ENCODE results near the gene ZNF200.
A peak's percentile ranks its signal among the peaks of the same experiment; 100 is the strongest.

ZNF200 gene

GRCh38 chr16:3188925-3189825 is 45.8 kb downstream of the ZNF200 start:
- no peak for DNase-seq (ENCODE audit: low spot score)
- no peak overlapping the region for H3K27ac ChIP-seq
- peak overlapping the region; percentile 55 for H3K4me3 ChIP-seq
- TF ChIP-seq, protein P1, sequence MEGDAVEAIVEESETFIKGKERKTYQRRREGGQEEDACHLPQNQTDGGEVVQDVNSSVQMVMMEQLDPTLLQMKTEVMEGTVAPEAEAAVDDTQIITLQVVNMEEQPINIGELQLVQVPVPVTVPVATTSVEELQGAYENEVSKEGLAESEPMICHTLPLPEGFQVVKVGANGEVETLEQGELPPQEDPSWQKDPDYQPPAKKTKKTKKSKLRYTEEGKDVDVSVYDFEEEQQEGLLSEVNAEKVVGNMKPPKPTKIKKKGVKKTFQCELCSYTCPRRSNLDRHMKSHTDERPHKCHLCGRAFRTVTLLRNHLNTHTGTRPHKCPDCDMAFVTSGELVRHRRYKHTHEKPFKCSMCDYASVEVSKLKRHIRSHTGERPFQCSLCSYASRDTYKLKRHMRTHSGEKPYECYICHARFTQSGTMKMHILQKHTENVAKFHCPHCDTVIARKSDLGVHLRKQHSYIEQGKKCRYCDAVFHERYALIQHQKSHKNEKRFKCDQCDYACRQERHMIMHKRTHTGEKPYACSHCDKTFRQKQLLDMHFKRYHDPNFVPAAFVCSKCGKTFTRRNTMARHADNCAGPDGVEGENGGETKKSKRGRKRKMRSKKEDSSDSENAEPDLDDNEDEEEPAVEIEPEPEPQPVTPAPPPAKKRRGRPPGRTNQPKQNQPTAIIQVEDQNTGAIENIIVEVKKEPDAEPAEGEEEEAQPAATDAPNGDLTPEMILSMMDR (IDR thresholded peaks at IDR 0.05), result no peak

GRCh38 chr16:3188675-3188924 is 46.4 kb downstream of the ZNF200 start:
- no peak for DNase-seq (ENCODE audit: low spot score)
- Histone ChIP-seq H3K27ac (no peak overlapping the region), H3K4me3 (peak overlapping the region; percentile 55)
- TF ChIP-seq, protein P1 (IDR thresholded peaks at IDR 0.05), result no peak

DNA sequence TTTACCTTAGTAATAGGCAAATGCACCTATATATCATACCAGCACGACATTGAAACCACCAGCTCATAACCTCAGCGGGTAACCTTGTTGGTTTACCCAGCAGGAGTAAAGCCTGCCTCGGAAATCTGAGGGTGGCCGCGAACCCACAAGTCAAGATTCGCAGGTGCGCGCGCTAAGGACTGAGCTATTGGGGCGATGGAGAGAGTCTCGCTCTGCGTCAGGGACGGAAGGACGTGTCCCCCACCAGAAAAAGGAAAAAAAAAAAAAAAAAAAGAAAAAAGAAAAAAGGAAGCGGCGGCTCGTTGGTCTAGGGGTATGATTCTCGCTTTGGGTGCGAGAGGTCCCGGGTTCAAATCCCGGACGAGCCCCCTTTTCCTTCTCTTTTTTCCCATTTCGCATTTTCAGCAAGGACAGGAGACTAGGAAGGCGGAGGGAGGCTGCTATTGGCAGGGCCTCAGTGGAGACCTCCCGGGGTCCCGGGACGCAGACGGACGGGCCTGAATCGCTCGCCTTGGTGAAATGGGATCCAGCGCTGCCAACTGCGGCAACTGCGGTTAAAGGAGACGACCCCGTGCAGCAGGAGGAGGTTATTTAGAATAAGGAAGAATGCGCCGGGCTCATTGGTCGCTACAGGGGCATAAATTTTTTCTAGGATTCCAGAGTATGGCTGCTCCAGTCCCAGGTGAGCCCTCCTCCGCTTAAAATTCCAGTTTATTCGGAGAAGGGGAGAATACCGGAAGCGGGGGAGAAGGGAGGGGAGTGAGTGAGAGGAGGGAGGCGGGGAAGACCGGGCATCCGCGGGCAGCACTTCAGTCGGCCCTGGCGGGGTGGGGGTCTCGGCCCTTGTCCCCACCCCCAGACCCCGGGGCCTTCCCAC is 46.9 kb downstream of the ZNF200 start, which contains the start of gene OR1F1:
TSS of gene OR1F1 (plus strand) at position 407 of the 877 bp plus-strand sequence.
- Histone ChIP-seq H3K4me3 (peak within 1 kb of the TSS; percentile 55), H3K27ac (no peak within 1 kb of the TSS)
- DNase-seq (ENCODE audit: low spot score), result no peak
- TF ChIP-seq, protein P1 (IDR thresholded peaks at IDR 0.05), result no peak

- Histone ChIP-seq H3K4me3 (no peak overlapping the region), H3K27ac (no peak overlapping the region)
- TF ChIP-seq, protein P1 (IDR thresholded peaks at IDR 0.05), result no peak
- no peak for DNase-seq (ENCODE audit: low spot score)
Measured at GRCh38 chr16:3186946-3187690, 47.8 kb downstream of the ZNF200 start.

GRCh38 chr16:3183445-3184139 is 51.4 kb downstream of the ZNF200 start:
- no peak for DNase-seq (ENCODE audit: low spot score)
- TF ChIP-seq, protein P1 (IDR thresholded peaks at IDR 0.05), result no peak
- Histone ChIP-seq H3K27ac (no peak overlapping the region), H3K4me3 (peak overlapping the region; percentile 64)

Data from coronary artery (tissue), 2 donors.